Measurements from ENCODE around the gene JADE1. TPM values are rescaled to one million over a fixed set of nuclear protein-coding genes. Genes with fewer than 3 reads are reported as not detected.
A peak's percentile ranks its signal among the peaks of the same experiment; 100 is the strongest.

The JADE1 gene
- total and polyA plus RNA-seq, 5 donors: 13.9 to 41.0 (median 26.0) TPM

DNA sequence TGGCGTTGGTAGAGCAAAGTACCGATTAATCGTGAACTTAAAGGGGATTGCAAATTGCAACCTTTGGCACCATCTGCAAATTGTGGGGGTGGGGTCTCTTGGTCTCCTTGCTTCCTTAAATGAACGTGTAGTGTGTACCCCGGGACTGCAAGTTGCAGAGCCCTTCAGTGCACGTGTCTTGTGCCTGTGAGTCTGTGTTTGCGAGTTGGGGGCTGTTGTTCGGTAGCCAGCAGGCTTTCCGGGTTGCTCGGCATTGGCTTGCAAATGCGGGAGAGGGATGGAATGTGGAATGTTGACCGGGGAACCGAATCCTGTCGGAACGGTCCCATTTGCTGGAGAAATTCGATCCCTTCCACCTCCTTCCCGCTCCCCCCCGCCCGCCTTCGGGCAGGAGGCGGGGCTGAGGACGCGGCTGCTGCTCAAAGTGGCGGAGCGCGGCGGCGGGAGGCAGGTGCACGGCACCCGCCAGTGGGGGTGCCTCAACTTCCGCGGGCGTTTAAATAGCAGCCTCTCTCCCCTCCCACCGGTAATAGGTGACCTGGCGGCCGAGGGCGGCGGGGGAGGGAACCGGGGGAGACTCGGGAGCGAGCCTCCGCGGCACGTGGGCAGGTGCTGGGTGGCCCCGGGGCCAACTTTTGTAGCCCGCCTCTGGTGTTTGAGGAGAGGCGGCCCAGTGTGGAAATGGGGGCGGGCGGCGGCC lies 1.5 kb downstream of the JADE1 start:
- WGBS: under 1% methylated on average over 50 of the region's 50 CpGs
- Histone ChIP-seq H3K4me1 (ENCODE audit: control insufficient read depth, insufficient read depth, low read length) (no peaks in the 10 kb centered on the region), H3K9me3 (ENCODE audit: control insufficient read depth, low read length) (no peaks in the 10 kb centered on the region), H3K4me3 (ENCODE audit: low read length) (peak overlapping the region; percentile 93), H3K27me3 (ENCODE audit: control insufficient read depth, insufficient read depth) (no peaks in the 10 kb centered on the region), H3K27ac (ENCODE audit: low read length) (peak overlapping the region; percentile 76)
- ATAC-seq (peak; percentile 53 to 57), DNase-seq (peak; percentile 78 to 92 (median 89))
- intact Hi-C loops (cut with DNase I): loop anchor here in 2 of 4 donors (2.0 to 10.0 kb wide), 4 partner anchors 51 to 356 kb away; no protein-coding TSS in a partner anchor

DNA sequence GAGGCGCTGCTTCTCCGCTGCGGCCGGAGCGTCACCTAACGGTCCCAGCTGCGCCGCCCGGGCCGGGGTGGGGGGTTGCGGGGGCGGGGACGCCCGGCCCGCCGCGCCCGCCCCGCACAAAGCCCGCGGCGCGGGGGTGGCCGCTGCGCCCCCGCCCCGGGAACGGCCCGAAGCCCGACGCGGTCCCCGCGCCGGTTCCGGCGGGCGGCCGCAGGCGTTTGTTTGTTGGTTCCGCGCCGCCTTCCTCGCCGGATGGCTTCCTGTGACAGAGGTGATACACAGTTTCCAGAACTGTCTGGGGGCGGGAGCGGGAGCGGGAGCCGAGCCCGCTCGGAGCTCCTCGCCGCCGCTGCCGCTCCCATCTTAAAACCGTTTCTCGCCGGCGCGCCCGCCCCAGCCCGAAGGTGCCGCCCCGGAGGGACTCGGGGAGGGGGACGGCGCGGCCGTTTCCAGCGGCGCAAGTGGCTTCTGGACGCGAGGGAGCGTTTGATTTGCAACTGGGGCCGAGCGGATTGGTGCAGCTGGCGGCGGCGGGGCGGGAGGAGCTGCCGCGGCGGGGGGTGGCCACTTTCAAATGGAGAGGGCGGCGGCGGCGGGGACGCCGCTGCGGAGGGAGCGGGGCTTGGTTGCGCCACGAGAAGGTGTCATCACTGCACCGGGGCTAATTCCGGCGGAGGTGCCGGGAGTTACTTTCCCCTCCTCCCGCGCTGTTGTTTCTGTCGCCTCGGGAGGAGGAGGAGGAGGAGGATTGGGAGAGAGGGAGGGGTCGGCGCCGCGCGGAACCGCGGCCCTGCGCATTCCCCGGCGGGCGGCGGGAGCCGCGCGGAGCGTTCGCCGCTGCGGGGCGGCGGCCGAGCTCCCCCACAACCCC lies 2.3 kb downstream of the JADE1 start:
- DNase-seq: peak; percentile 93 to 96 (median 95)
- no peaks in the 10 kb centered on the region for H3K4me1 ChIP-seq (ENCODE audit: control insufficient read depth, insufficient read depth, low read length)
- H3K9me3 ChIP-seq (ENCODE audit: control insufficient read depth, low read length): no peaks in the 10 kb centered on the region
- intact Hi-C loops (cut with DNase I): loop anchor here in 2 of 4 donors (2.0 to 10.0 kb wide), 4 partner anchors 50 to 357 kb away; no protein-coding TSS in a partner anchor
- peak; percentile 82 to 85 for ATAC-seq
- peak overlapping the region; percentile 93 for H3K4me3 ChIP-seq (ENCODE audit: low read length)
- under 1% methylated on average over 120 of the region's 123 CpGs for WGBS
- H3K27me3 ChIP-seq (ENCODE audit: control insufficient read depth, insufficient read depth): no peaks in the 10 kb centered on the region
- peak overlapping the region; percentile 85 for H3K27ac ChIP-seq (ENCODE audit: low read length)

DNA sequence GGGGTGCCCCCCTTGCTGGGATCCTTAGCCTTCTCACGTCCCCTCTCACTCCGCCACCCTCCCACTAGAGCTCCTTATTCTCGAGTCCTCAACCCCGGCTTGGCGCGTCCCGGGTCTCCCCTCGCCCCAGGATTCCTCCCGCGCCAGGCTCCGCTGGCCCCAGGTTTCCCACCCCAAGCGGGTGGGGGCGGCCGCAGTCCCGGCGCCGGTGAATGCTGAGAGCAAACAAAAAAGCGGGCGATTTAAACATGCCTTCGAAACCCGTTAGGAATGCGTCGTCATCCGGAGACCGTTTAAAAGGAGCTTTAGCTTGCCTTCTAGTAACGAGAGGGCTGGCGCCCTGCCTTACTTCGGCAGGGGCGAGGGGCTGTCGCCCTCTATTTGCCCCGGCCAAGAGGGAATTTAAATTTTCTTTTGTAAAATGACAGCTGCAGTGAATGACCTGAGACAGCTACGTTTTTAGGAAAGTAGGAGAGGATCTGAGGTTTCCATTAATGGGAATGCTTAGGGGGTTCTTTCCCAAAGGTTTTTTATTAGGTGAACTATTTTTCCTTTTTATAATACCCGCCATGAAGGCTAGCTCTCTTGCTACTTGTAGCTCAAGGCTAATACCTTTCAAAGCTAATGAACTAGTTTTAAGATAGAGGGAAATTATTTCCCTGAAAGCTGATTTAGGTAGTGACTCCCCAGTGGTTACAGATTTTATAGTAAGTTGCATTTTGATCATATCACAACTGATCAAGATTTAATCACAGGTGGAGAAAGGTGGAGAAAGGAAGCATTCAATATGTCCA lies 3.1 kb downstream of the JADE1 start:
- Histone ChIP-seq H3K27me3 (ENCODE audit: control insufficient read depth, insufficient read depth) (no peaks in the 10 kb centered on the region), H3K4me1 (ENCODE audit: control insufficient read depth, insufficient read depth, low read length) (no peaks in the 10 kb centered on the region), H3K27ac (ENCODE audit: low read length) (peak overlapping the region; percentile 85), H3K9me3 (ENCODE audit: control insufficient read depth, low read length) (no peaks in the 10 kb centered on the region), H3K4me3 (ENCODE audit: low read length) (peak overlapping the region; percentile 93)
- intact Hi-C loops (cut with DNase I): loop anchor here in 2 of 4 donors (5.0 to 10.0 kb wide), 3 partner anchors 50 to 358 kb away; no protein-coding TSS in a partner anchor
- ATAC-seq: peak in 1 of 2 donors; percentile 0
- no peak for DNase-seq
- under 1% methylated on average over 33 of the region's 33 CpGs for WGBS

DNA sequence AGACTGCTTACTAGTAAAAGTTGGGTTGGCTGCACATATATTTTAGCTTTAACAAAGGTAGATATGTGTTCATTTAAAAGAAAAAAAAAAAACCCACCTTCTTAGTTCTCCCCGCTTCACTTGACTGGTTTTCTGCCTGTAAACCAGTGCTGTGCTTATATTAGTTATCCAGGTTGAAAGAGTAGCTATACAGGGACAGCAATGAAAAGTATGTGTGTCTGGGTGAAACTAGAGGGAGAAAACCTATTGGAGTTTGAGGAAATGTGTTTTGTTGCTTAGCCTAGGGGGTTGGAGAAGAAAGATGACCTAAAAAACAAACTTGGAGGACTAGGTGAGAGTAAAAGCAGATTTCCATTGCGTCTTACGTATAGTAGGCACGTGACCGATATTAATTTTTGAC lies 4.5 kb downstream of the JADE1 start:
- H3K4me1 ChIP-seq (ENCODE audit: control insufficient read depth, insufficient read depth, low read length): no peaks in the 10 kb centered on the region
- no peaks in the 10 kb centered on the region for H3K27me3 ChIP-seq (ENCODE audit: control insufficient read depth, insufficient read depth)
- intact Hi-C loops (cut with DNase I): loop anchor here in 2 of 4 donors (5.0 to 10.0 kb wide), 3 partner anchors 48 to 359 kb away; no protein-coding TSS in a partner anchor
- no peaks in the 10 kb centered on the region for H3K9me3 ChIP-seq (ENCODE audit: control insufficient read depth, low read length)
- no peak overlapping the region for H3K4me3 ChIP-seq (ENCODE audit: low read length)
- 98% methylated on average over 5 of the region's 5 CpGs for WGBS
- ATAC-seq (no peak), DNase-seq (no peak)
- no peak overlapping the region for H3K27ac ChIP-seq (ENCODE audit: low read length)

DNA sequence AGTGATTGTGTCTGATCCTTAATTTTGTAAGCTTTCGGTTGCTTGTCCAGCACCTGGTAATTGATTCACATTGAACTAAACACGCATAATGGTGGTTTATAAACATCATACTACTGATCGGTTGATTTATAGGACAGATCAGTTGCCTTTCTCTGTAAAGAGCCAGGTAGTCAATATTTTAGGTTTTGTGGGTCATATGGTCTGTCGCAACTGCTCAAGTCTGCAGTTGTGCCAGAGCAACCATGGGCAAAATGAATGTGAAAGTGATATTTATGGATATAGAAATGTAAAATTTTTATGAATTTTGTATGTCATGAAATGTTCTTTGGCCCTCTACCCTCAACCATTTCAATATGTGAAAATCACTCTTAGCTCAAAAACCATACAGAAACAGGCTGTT lies 8.9 kb downstream of the JADE1 start:
- ATAC-seq (no peak), DNase-seq (no peak)
- Histone ChIP-seq H3K4me3 (ENCODE audit: low read length) (no peak overlapping the region), H3K27me3 (ENCODE audit: control insufficient read depth, insufficient read depth) (no peaks in the 10 kb centered on the region), H3K9me3 (ENCODE audit: control insufficient read depth, low read length) (no peaks in the 10 kb centered on the region), H3K27ac (ENCODE audit: low read length) (no peak overlapping the region), H3K4me1 (ENCODE audit: control insufficient read depth, insufficient read depth, low read length) (no peaks in the 10 kb centered on the region)
- intact Hi-C loops (cut with DNase I): loop anchor here in 1 of 4 donors (10.0 kb wide), 1 partner anchor 364 kb away; no protein-coding TSS in a partner anchor
- 98% methylated on average over 4 of the region's 4 CpGs for WGBS

DNA sequence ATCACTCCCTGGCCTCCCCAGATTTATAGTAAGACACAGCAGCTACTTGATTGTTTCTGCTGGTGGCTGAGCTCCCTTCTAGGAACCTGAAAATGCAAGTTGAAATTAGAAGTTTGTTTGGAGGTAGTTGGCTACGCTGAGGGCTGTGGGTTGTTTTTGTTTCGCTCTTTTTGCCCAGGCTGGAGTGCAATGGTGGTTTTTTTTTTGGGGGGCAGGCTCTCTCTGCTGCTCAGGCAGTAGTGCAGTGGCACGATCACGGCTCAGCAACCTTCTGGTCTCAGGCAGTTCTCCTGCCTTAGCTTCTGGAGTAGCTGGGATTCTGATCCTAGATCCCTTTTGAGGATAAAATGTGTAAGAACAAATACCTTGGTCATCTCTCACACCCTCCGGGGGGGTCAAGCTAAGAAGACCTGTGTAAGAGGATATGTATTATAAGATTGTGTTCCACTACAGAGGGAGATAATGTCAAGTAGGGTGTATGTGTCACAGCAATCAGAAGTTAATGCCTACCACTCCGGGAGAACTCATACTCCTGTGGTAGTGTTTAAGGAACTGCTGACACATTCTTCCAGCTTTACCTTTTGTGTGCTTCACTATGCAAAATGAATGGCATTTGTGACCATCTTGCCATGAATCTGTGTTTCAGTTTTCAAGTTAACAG lies 9.7 kb downstream of the JADE1 start:
- H3K4me1 ChIP-seq (ENCODE audit: control insufficient read depth, insufficient read depth, low read length): no peaks in the 10 kb centered on the region
- ATAC-seq (peak in 1 of 2 donors; percentile 8), DNase-seq (no peak)
- intact Hi-C loops (cut with DNase I): loop anchor here in 1 of 4 donors (10.0 kb wide), 1 partner anchor 364 kb away; no protein-coding TSS in a partner anchor
- H3K27me3 ChIP-seq (ENCODE audit: control insufficient read depth, insufficient read depth): no peaks in the 10 kb centered on the region
- no peaks in the 10 kb centered on the region for H3K9me3 ChIP-seq (ENCODE audit: control insufficient read depth, low read length)
- whole genome bisulfite sequencing: 68% methylated on average over 6 of the region's 6 CpGs
- no peak overlapping the region for H3K27ac ChIP-seq (ENCODE audit: low read length)
- H3K4me3 ChIP-seq (ENCODE audit: low read length): no peak overlapping the region

DNA sequence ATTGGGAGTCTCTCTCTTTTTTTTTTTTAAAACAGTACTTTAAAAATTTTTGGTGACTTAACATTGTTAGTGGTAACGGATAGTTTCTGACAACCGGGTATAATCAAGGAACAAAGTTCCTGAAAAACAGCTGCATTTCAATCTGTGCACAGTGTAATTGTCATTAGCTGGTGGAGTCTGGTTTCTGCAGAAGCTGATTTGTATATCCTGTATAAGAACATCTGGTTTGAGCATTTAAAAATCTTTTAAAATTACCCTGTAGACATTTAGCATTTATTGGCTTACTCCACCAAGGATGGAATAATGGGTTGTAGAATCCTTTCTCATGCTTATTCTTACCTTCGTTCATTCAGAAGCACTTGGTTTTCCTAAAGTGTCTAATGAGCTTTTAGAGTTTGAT lies 11.2 kb downstream of the JADE1 start:
- H3K27me3 ChIP-seq (ENCODE audit: control insufficient read depth, insufficient read depth): no peaks in the 10 kb centered on the region
- intact Hi-C loops (cut with DNase I): no loop called here
- H3K9me3 ChIP-seq (ENCODE audit: control insufficient read depth, low read length): no peaks in the 10 kb centered on the region
- no peak overlapping the region for H3K27ac ChIP-seq (ENCODE audit: low read length)
- H3K4me3 ChIP-seq (ENCODE audit: low read length): no peak overlapping the region
- no peak for ATAC-seq
- DNase-seq: no peak
- WGBS: 54% methylated on average over 3 of the region's 3 CpGs
- no peaks in the 10 kb centered on the region for H3K4me1 ChIP-seq (ENCODE audit: control insufficient read depth, insufficient read depth, low read length)

DNA sequence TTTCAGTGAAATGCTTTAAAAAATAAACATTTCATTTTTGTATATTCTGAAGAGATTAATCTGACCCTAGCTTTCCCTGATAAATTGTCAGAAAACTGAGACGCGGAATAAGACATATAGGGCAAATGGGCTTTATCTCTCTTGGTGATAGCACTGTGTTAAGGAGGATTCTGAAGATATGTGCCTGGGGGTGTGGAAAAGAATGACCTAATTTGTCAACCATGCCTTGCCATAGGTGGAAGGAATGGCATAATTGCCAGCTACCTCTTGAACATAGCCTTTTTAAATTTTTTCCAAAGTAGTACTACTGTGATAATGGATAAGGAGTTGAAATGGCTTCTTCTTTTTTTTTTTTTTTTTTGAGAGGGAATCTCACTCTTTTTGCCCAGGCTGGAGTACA lies 11.7 kb downstream of the JADE1 start:
- WGBS: 84% methylated on average over 2 of the region's 2 CpGs
- Histone ChIP-seq H3K4me3 (ENCODE audit: low read length) (no peak overlapping the region), H3K9me3 (ENCODE audit: control insufficient read depth, low read length) (no peaks in the 10 kb centered on the region), H3K4me1 (ENCODE audit: control insufficient read depth, insufficient read depth, low read length) (peaks cover 2% of the 10 kb centered on the region), H3K27ac (ENCODE audit: low read length) (no peak overlapping the region), H3K27me3 (ENCODE audit: control insufficient read depth, insufficient read depth) (no peaks in the 10 kb centered on the region)
- DNase-seq (no peak), ATAC-seq (no peak)
- intact Hi-C loops (cut with DNase I): no loop called here

DNA sequence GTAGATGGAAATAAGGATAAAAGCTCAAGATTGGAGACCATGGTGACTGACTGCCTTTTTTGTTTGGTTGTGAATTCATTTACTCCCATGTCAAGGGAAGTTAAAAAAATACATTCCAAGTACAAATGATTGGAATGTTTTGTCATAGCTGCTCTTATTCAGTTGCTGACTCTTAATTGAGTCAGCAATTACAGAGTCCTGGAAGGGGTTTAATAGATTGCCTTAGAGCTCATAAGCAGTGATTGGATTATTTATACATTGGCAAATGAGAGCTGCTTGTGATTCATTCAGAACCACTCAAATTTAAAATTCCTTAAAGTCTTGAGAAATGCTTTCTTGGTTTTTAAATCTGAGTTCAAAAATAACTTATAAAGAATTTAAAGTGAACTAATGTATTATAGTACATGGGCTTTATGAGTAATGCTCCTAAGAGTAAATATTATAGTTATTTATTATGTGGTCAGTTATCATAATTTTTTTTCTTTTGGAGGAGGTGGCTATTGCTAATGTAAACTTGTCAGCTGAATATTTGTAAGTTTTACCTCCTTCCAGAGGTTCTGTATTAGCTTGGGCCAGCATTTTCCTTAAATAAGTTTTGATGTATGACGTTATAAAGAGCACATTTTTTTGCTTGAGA lies 13.6 kb downstream of the JADE1 start:
- Histone ChIP-seq H3K9me3 (ENCODE audit: control insufficient read depth, low read length) (no peaks in the 10 kb centered on the region), H3K27me3 (ENCODE audit: control insufficient read depth, insufficient read depth) (no peaks in the 10 kb centered on the region), H3K4me3 (ENCODE audit: low read length) (no peak overlapping the region), H3K27ac (ENCODE audit: low read length) (no peak overlapping the region), H3K4me1 (ENCODE audit: control insufficient read depth, insufficient read depth, low read length) (peaks cover 8% of the 10 kb centered on the region)
- ATAC-seq: no peak
- no peak for DNase-seq
- WGBS: 55% methylated on average over 1 of the region's 1 CpG
- intact Hi-C loops (cut with DNase I): no loop called here

DNA sequence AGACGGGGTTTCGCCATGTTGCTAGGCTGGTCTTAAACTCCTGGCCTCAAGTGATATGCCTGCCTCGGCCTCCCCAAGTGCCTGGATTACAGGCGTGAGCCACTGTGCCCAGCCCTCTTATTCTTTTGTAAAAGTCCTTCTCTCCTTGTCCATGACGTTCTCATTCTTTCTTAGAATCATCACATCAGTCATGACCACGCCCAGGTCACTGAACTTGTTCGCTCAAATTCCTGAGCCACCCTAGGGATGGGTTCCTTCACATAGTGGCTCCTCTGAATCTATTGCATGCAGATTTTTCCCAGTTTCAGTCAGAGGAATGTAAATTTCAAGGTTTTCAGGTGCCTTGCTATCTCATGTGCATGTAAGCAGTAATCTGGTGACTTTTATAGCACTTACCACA lies 15.7 kb downstream of the JADE1 start:
- no peaks in the 10 kb centered on the region for H3K27me3 ChIP-seq (ENCODE audit: control insufficient read depth, insufficient read depth)
- H3K9me3 ChIP-seq (ENCODE audit: control insufficient read depth, low read length): no peaks in the 10 kb centered on the region
- H3K4me1 ChIP-seq (ENCODE audit: control insufficient read depth, insufficient read depth, low read length): peaks cover 8% of the 10 kb centered on the region
- 84% methylated on average over 7 of the region's 7 CpGs for WGBS
- no peak overlapping the region for H3K4me3 ChIP-seq (ENCODE audit: low read length)
- intact Hi-C loops (cut with DNase I): no loop called here
- peak in 1 of 2 donors; percentile 37 for ATAC-seq
- no peak for DNase-seq
- no peak overlapping the region for H3K27ac ChIP-seq (ENCODE audit: low read length)
